GM10266 (cell line): ENCODE measurements around the gene MKX.

ENCODE experiments used
- DNase-seq: peaks from one replicate; pipeline ENCODE4 v3.0.0; 2012; ENCODE audit errors: extremely low spot score
- TF ChIP-seq, protein P1 (sequence below): IDR thresholded peaks from 2 replicates; pipeline ENCODE4 v1.5.1; 2012; ENCODE audit warnings: mild to moderate bottlenecking, low read depth; ENCODE audit not compliant: control insufficient read depth, insufficient read depth; ENCODE audit errors: missing control alignments

The MKX gene

DNA sequence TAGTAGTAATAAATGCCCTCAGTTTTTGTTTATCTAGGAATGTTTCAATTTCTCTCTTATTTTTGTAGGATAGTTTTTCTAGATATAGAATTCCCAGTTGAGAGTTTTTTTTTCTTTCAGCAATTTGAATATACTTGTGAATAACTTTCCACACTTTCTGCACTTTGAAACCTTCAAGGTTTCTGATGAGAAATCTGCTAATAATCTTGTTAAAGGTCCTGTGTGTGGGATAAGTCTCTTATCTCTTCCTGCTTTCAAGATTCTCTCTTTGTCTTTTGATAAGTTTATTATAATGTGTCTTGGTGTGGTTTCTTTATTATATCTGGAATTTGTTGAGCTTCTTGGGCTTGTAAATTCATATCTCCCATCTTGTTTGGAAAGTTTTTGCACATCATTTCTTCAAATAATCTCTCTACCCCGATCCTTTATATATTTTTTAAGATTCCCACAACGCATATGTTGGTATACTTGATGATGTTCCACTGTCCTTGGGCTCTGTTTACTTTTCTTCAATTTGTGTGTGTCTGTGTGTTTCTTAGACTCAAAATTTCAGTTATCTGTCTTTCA lies 103.5 kb downstream of the MKX start:
- no peak for DNase-seq
- TF ChIP-seq, protein P1, sequence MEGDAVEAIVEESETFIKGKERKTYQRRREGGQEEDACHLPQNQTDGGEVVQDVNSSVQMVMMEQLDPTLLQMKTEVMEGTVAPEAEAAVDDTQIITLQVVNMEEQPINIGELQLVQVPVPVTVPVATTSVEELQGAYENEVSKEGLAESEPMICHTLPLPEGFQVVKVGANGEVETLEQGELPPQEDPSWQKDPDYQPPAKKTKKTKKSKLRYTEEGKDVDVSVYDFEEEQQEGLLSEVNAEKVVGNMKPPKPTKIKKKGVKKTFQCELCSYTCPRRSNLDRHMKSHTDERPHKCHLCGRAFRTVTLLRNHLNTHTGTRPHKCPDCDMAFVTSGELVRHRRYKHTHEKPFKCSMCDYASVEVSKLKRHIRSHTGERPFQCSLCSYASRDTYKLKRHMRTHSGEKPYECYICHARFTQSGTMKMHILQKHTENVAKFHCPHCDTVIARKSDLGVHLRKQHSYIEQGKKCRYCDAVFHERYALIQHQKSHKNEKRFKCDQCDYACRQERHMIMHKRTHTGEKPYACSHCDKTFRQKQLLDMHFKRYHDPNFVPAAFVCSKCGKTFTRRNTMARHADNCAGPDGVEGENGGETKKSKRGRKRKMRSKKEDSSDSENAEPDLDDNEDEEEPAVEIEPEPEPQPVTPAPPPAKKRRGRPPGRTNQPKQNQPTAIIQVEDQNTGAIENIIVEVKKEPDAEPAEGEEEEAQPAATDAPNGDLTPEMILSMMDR, result no peak

DNA sequence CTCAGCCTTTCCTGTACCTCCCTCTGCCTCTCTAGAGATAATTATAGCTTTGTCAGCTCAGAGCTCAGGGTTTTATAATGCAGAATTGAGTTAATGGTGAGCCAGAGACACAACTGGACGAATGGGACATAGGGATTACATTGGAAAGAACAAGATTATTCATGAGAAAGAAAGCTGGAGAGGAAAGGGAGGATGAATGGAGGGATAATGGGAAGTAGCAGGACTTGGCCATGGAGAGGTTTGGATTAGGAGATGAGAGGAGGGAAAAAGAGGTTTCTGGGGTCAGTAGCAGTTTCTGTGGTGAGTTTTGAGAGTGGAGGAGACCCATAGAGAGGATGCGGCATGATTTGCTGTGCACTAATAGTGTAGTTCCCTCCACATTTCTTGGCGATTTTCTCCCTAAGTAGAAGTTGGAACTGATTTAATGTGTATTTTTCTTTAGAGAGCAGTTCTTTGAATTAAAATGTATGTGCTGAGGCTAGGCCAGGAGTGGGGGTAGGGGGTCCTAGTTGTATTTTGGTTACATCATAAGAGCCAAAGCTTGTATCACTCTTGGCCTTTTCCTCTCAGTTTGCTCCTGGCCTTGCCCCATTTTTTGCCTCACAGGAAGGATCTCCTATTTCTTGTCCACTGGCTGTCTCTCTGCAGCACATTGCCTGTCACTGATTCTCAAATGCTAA lies 107.4 kb downstream of the MKX start:
- DNase-seq, result no peak
- TF ChIP-seq, protein P1, result no peak

DNA sequence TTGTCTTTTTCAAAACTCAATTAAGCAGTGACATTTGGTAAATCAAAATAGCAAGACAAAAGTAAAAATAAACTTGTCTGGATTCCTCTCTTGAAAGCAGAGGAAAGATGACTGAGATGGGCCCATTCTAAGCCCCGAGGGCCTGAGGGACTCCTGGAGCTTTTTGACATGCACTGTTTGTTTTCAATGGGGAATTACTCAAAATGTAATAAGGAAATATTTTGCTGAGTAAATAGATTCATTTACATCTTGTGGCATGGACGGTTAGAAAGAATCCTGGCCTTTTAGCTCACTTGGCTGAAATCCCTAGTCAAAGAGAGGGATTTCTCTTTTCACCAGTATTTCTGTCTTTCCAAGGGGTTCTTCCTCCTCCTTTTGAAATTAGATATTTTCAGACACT lies 108.0 kb downstream of the MKX start:
- TF ChIP-seq, protein P1, result no peak
- DNase-seq, result no peak

DNA sequence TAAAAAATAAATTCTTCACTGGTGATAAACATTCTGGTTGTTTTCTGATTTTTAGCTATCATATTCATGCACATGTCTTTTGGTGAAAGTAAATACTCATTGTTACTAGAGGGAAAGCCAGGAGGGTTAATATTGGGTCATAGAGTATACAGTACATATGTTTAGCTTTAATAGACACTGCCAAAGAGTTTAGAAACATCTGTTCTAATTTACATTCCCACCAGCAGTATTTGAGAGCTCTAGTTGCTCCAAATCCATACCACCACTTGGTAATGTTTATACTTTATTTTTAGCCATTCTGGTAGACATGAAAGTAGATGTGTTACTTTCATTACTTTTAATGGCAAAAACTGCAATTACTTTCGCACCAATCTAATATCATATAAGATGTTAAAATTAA lies 108.8 kb downstream of the MKX start:
- TF ChIP-seq, protein P1, result no peak

DNA sequence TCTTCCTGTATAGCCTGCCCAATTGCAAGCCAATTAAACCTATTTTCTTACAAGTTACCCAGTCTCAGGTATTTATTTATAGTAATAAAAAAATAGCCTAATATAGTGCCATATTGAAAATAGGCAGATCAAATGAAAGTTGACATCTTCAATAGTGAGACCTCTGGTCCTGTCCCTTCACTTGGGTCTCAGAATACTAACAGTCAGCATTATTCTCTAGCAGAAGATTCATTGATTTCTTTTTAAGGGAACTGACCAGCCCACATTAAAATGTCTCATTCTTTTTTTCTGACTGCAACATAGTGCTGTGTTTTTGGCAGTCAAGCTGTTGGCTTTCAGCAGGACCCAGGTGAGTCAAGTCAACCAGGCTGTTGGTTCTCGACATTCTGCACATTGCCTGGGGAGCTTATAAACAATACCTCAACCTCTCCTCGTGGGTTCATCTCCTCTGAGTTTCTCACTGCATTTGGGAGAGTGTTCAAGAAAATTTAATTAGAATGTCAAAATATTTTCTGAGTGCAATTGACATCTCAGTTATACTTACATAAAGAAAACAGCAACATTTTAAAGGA lies 109.8 kb downstream of the MKX start:
- TF ChIP-seq, protein P1, result no peak
- DNase-seq, result no peak

More for the DNA sequence above, 108.8 kb downstream of the MKX start:
- no peak for DNase-seq

DNA sequence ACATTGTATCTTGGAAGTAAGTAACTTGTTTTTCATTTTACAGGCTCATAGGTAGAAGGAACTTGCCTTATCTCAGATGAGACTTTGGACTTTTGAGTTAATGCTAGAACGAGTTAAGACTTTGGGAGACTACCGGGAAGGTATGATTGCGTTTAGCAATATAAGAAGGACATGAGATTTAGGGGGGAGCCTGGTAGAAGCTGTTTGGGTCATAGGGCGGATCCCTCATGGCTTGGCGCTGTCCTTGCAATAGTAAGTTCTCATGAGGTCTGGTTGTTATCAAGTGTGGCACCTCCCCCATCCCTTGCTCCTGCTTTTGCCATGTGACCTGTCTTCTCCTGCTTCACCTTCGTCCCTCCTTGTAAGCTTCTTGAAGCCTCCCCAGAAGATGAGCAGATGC lies 110.3 kb downstream of the MKX start:
- TF ChIP-seq, protein P1, result no peak
- no peak for DNase-seq

DNA sequence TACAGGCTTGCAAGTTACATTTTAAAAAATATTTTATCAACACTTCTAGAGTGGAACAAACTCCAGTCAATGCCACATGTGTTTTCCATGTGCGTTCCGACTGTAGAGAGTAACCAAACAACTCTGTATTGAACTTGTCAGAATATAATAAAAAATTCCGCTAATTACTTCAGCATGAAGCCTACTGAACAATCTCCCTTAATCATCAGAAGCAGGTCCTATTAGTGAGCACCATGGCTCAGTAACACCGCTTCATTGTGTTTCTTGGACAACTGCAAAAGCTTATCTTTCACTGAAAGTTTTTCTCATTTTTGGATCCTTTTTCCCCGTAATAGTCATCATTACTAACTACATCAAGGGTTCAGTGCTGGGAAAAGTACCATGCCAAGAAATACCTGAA lies 117.0 kb downstream of the MKX start:
- TF ChIP-seq, protein P1, result no peak
- DNase-seq, result no peak
